ENCODE measurements around the gene TTLL13. TPM values are rescaled to one million over a fixed set of nuclear protein-coding genes. Genes with fewer than 3 reads are reported as not detected.
A peak's percentile ranks its signal among the peaks of the same experiment; 100 is the strongest.

The TTLL13 gene
- polyA plus RNA-seq, 1 of the 3 experiments (the other 2 are of a cell fraction): 0.03 TPM

DNA sequence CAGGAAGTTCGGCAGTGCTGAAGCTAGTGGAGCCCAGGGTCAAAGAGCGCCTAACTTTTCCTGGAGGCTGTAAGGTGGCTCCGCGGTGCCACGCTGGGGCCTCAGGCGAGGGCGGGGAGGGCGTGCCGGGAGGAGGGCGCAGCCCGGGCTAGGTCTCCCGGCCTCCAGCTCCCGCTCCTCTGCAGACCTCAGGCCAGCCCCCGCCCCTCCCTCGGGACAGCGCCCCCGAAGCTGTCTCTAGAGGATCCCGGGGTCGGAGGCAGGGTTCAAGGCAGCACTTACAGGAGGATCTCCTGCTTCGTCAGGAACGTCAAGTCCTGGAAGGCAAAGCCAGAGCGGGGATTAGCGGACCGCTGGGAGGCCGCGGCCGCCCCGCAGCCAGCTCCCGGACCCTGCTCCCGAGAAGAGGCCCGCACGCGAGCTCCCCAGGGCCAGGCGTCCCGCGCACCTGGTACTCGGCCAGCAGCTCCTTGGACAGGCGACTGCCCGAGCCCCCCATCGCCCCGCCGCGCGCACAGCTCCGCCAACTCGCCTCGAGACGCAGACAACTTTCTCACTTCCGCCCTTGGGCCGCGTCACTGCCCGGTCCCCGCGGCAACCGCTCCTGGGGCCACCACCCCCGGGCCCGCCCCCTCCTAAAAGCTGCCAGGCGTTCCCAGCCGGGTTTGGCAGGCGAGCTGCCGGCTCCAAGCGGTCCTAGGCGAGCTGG, 15.8 kb upstream of the TTLL13 start, which contains the start of gene CIB1 (continued):
- TF ChIP-seq SIN3A (IDR thresholded peaks at IDR 0.05; ENCODE audit: borderline replicate concordance, low read depth, low read length) (0 out of 2 replicates have a peak, but pooled peaks have one; percentile 73), MXI1 (IDR thresholded peaks at IDR 0.05; ENCODE audit: low read depth, low read length) (peak; percentile 70; the same call in 1 of the 2 replicates), SMC3 (IDR thresholded peaks at IDR 0.05; ENCODE audit: low read depth, low read length) (0 out of 2 replicates have a peak, but pooled peaks have one; percentile 35), NFIC (IDR thresholded peaks at IDR 0.05; ENCODE audit: borderline replicate concordance) (peak; percentile 41), RFX5 (IDR thresholded peaks at IDR 0.05; ENCODE audit: low read length) (no peak), TCF12 (IDR thresholded peaks at IDR 0.05) (no peak), EZH2phosphoT487 (IDR thresholded peaks at IDR 0.05; ENCODE audit: borderline replicate concordance, low read depth) (no peak), GABPA (IDR thresholded peaks at IDR 0.05; ENCODE audit: low read depth) (peak; percentile 49; the same call in 1 of the 2 replicates), ELF1 (IDR thresholded peaks at IDR 0.05) (peak; percentile 84)
- TF ChIP-seq, protein P1, sequence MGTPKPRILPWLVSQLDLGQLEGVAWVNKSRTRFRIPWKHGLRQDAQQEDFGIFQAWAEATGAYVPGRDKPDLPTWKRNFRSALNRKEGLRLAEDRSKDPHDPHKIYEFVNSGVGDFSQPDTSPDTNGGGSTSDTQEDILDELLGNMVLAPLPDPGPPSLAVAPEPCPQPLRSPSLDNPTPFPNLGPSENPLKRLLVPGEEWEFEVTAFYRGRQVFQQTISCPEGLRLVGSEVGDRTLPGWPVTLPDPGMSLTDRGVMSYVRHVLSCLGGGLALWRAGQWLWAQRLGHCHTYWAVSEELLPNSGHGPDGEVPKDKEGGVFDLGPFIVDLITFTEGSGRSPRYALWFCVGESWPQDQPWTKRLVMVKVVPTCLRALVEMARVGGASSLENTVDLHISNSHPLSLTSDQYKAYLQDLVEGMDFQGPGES (IDR thresholded peaks at IDR 0.05; ENCODE audit: low read depth, low read length): no peak
- TF ChIP-seq, protein P2, sequence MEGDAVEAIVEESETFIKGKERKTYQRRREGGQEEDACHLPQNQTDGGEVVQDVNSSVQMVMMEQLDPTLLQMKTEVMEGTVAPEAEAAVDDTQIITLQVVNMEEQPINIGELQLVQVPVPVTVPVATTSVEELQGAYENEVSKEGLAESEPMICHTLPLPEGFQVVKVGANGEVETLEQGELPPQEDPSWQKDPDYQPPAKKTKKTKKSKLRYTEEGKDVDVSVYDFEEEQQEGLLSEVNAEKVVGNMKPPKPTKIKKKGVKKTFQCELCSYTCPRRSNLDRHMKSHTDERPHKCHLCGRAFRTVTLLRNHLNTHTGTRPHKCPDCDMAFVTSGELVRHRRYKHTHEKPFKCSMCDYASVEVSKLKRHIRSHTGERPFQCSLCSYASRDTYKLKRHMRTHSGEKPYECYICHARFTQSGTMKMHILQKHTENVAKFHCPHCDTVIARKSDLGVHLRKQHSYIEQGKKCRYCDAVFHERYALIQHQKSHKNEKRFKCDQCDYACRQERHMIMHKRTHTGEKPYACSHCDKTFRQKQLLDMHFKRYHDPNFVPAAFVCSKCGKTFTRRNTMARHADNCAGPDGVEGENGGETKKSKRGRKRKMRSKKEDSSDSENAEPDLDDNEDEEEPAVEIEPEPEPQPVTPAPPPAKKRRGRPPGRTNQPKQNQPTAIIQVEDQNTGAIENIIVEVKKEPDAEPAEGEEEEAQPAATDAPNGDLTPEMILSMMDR (IDR thresholded peaks at IDR 0.05): 0 out of 2 replicates have a peak, but pooled peaks have one; percentile 13

DNA sequence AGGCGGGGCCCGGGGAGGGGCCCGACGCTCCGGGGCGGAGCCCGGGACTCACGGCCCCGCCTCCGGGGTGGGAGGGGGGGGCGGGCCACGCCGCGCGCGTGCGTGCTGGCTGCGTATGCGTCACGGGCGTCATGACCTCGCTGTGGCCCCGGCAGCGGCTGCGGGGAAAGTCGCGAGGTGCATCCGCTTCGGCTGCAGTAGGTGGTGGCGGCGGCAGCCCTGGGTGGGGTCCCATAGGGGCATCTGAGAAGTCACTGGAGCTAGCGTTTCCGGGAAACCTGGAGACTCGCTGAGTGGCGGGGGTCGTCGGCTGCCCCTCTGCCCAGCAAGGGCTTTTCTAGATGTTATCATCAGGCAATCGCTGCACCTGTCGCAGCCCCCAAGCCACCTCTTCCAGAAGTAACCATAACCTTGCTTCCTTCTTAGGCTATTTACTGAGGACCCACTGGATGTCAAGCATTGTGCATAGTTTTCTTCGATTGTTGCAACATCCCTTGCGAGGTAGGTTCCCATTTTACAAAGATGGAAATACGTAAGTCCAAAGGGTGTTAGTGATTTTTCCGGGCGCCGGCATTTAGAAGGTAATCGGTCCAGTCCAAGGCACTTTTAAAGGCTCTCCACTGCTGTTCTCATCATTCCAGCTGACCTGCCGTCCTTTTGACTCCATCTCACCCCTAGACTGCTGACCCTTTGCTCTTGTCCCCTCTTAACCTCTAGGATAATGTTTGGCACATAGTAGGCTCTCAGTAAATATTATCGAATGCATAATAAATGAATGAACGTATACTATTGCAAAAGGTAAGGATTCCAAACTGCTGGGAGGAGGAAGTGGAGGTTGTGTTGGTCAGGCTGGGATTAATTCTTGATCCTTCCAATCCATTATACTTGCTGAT, 15.0 kb upstream of the TTLL13 start, which contains the start of gene GDPGP1:
Gene GDPGP1, plus strand, starts transcription at position 114 of the 893 bp plus-strand sequence. CDS start 6,700 bp downstream, outside the sequence.
- H3K4me3 ChIP-seq (ENCODE audit: low read depth in 2 of 2, low read length in 1 of 2): peak within 1 kb of the TSS; percentile 71 to 78
- peak within 1 kb of the TSS; percentile 74 for H2AFZ ChIP-seq (ENCODE audit: low read depth)
- CTCF ChIA-PET: interaction anchor here (0.6 to 5.4 kb wide), 15 partner anchors 13 to 248 kb away, joined by 3 to 35 read pairs (median 5); partner anchors contain the start of gene TTLL13
- peak within 1 kb of the TSS; percentile 78 for H3K4me2 ChIP-seq
- 14% methylated on average over 12 of the region's 49 CpGs for WGBS (ENCODE audit: low lambda C conversion rate)
- no peaks in the 10 kb centered on the region for H3K9me3 ChIP-seq
- no peaks in the 10 kb centered on the region for H3K27me3 ChIP-seq (ENCODE audit: insufficient read depth)
- H3K79me2 ChIP-seq (ENCODE audit: insufficient read depth): peaks cover 26% of the 10 kb centered on the region
- no peaks in the 10 kb centered on the region for H4K20me1 ChIP-seq (ENCODE audit: insufficient read depth)
- H3K9me2 ChIP-seq: no peaks in the 10 kb centered on the region
- H3K4me1 ChIP-seq (ENCODE audit: control insufficient read depth in 1 of 2, insufficient read depth in 2 of 2, low read depth in 1 of 2, low read length in 1 of 2): peaks cover 5 to 9% of the 10 kb centered on the region in 2 experiments; a peak in 2 of 4 replicates
- peaks cover 6 to 26% of the 10 kb centered on the region in 2 experiments for H3K36me3 ChIP-seq (replicated peaks in 1 of 2; ENCODE audit: control insufficient read depth in 1 of 2, insufficient read depth in 2 of 2, low read length in 1 of 2)
- H3K9ac ChIP-seq: peak within 1 kb of the TSS; percentile 89
- DNase-seq: peak; percentile 100
- H3K27ac ChIP-seq (ENCODE audit: low read depth in 2 of 2, low read length in 1 of 2): peak within 1 kb of the TSS; percentile 67 to 92
- POLR2A ChIA-PET: interaction anchor here (1.0 to 2.5 kb wide), 4 partner anchors 15 to 132 kb away, joined by 5 to 10 read pairs (median 6); partner anchors contain the start of genes IDH2 and TTLL13
- H3F3A ChIP-seq (replicated peaks; ENCODE audit: insufficient read depth): no peaks in the 10 kb centered on the region
- TF ChIP-seq POLR2AphosphoS5 (IDR thresholded peaks at IDR 0.05; ENCODE audit: low read depth, low read length) (peak; percentile 61; the same call in 1 of the 2 replicates), RFX5 (IDR thresholded peaks at IDR 0.05; ENCODE audit: low read length) (no peak), RXRA (IDR thresholded peaks at IDR 0.05; ENCODE audit: borderline replicate concordance, low read depth) (peak; percentile 86; the same call in 1 of the 2 replicates), FOSL2 (IDR thresholded peaks at IDR 0.05; ENCODE audit: borderline replicate concordance, low read depth) (peak; percentile 42; the same call in 1 of the 2 replicates), GATA2 (CRISPR knock-in tag; IDR thresholded peaks at IDR 0.05) (peak; percentile 70), FOXJ3 (CRISPR knock-in tag; IDR thresholded peaks at IDR 0.05) (no peak), TAF1 (IDR thresholded peaks at IDR 0.05; ENCODE audit: borderline replicate concordance, low read depth, low read length) (no peak), TCF12 (IDR thresholded peaks at IDR 0.05) (no peak), TEAD4 (IDR thresholded peaks at IDR 0.05; ENCODE audit: borderline replicate concordance, insufficient read depth) (no peak), EP300 (IDR thresholded peaks at IDR 0.05; ENCODE audit: borderline replicate concordance in 1 of 2, low read depth in 1 of 2, low read length in 1 of 2) (no peak), RCOR1 (IDR thresholded peaks at IDR 0.05; ENCODE audit: low read length) (no peak), NRF1 (IDR thresholded peaks at IDR 0.05; ENCODE audit: low read depth, low read length) (peak; percentile 76), MXI1 (IDR thresholded peaks at IDR 0.05; ENCODE audit: low read depth, low read length) (peak; percentile 69)
- TF ChIP-seq, protein P3, sequence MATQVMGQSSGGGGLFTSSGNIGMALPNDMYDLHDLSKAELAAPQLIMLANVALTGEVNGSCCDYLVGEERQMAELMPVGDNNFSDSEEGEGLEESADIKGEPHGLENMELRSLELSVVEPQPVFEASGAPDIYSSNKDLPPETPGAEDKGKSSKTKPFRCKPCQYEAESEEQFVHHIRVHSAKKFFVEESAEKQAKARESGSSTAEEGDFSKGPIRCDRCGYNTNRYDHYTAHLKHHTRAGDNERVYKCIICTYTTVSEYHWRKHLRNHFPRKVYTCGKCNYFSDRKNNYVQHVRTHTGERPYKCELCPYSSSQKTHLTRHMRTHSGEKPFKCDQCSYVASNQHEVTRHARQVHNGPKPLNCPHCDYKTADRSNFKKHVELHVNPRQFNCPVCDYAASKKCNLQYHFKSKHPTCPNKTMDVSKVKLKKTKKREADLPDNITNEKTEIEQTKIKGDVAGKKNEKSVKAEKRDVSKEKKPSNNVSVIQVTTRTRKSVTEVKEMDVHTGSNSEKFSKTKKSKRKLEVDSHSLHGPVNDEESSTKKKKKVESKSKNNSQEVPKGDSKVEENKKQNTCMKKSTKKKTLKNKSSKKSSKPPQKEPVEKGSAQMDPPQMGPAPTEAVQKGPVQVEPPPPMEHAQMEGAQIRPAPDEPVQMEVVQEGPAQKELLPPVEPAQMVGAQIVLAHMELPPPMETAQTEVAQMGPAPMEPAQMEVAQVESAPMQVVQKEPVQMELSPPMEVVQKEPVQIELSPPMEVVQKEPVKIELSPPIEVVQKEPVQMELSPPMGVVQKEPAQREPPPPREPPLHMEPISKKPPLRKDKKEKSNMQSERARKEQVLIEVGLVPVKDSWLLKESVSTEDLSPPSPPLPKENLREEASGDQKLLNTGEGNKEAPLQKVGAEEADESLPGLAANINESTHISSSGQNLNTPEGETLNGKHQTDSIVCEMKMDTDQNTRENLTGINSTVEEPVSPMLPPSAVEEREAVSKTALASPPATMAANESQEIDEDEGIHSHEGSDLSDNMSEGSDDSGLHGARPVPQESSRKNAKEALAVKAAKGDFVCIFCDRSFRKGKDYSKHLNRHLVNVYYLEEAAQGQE (IDR thresholded peaks at IDR 0.05; ENCODE audit: low read depth, low read length): no peak
